K562 (cell line): ENCODE measurements around the gene ZNF346. TPM values are rescaled to one million over a fixed set of nuclear protein-coding genes. Genes with fewer than 3 reads are reported as not detected.

Experiments
- ATAC-seq: fragments of 200-7000 bp; cut with Tn5 transposase; 3 replicates; pipeline ENCODE4 v1.9.1; 2020; ENCODE audit warnings: moderate library complexity
- BruUV-seq: library from RNA; stranded (reverse); fragments of 400-500 nt; replicated peaks from 2 replicates; lab custom pipeline; 2021; lab: Mats Ljungman, UMichigan
- CTCF ChIA-PET: fragments of 300-600 bp; formaldehyde crosslinking; extraction: SDS; loops from one replicate; lab custom pipeline; 2021; ENCODE audit warnings: low intra/inter-chr PET ratio; lab: Yijun Ruan, JAX
- POLR2A ChIA-PET: fragments of 300-600, 350-650 bp; sonication (Branson Sonifier 250); formaldehyde crosslinking; extraction: SDS; loops from one replicate; lab custom pipeline; 2021; ENCODE audit warnings: antibody characterized with exemption, inconsistent platforms; lab: Yijun Ruan, JAX
- DNase-seq, 4 experiments: peaks; one replicate each; pipeline versions ENCODE4 v3.0.0 to v3.0.0-alpha.2; 2011 to 2018; ENCODE audit warnings: low spot score in 3 of 4, mixed read lengths in 3 of 4; ENCODE audit errors: extremely low read depth in 1 of 4
- FAIRE-seq: peaks from 2 replicates; lab custom pipeline; 2011; peaks lifted over from hg19 to GRCh38; lab: Jason Lieb, UNC
- H2AFZ ChIP-seq: 2 replicates; pipeline ENCODE4 v1.6.0; 2011; ENCODE audit warnings: low read depth, low read length, control low read depth, inconsistent platforms
- H3K27ac ChIP-seq: fragments of 200-600 bp; 3 replicates; pipeline ENCODE4 v1.8.0; 2011; ENCODE audit warnings: low read depth, mild to moderate bottlenecking, control low read depth, inconsistent platforms, low read length, moderate library complexity, mixed read lengths; ENCODE audit errors: extremely low read depth
- H3K27me3 ChIP-seq, 2 experiments: fragments of 300-600 bp in 1 of 2; 2 replicates in 1 of 2; 3 replicates in 1 of 2; pipeline versions ENCODE4 v1.6.0 to v1.8.0; 2011; ENCODE audit warnings: inconsistent platforms in 2 of 2, low read length in 2 of 2, mild to moderate bottlenecking in 1 of 2, mixed read lengths in 1 of 2, moderate library complexity in 1 of 2; ENCODE audit not compliant: control insufficient read depth in 2 of 2, insufficient read depth in 2 of 2
- H3K36me3 ChIP-seq: fragments of 300-600 bp; 3 replicates; pipeline ENCODE4 v1.8.0; 2011; ENCODE audit warnings: mild to moderate bottlenecking, low read length, inconsistent platforms; ENCODE audit not compliant: control insufficient read depth, insufficient read depth
- H3K4me1 ChIP-seq, 2 experiments: fragments of 200-600 bp in 1 of 2; replicated peaks in 1 of 2; 2 replicates in 1 of 2; 3 replicates in 1 of 2; pipeline versions ENCODE4 v1.5.1 to v1.8.0; 2011; ENCODE audit warnings: inconsistent platforms in 2 of 2, low read length in 2 of 2, mild to moderate bottlenecking in 1 of 2, mixed read lengths in 1 of 2, moderate library complexity in 1 of 2; ENCODE audit not compliant: control insufficient read depth in 2 of 2, insufficient read depth in 2 of 2
- H3K4me2 ChIP-seq: 2 replicates; pipeline ENCODE4 v1.6.1; 2011; ENCODE audit warnings: low read length, control low read depth, inconsistent platforms, mixed read lengths; ENCODE audit not compliant: insufficient read depth
- H3K4me3 ChIP-seq: fragments of 200-600 bp; sonication (generic), shearing (Covaris generic); 2 replicates; pipeline ENCODE4 v1.5.1; 2016; ENCODE audit warnings: control low read depth, inconsistent platforms
- H3K79me2 ChIP-seq: fragments of 200-600 bp; 3 replicates; pipeline ENCODE4 v1.8.0; 2011; ENCODE audit warnings: low read length, inconsistent platforms; ENCODE audit not compliant: control insufficient read depth, insufficient read depth
- H3K9ac ChIP-seq, 2 experiments: 2 replicates each; pipeline versions ENCODE4 v1.6.0 to v1.6.1; 2011; ENCODE audit warnings: low read depth in 2 of 2, low read length in 2 of 2, control low read depth in 1 of 2, inconsistent platforms in 1 of 2, mild to moderate bottlenecking in 1 of 2, mixed read lengths in 1 of 2; ENCODE audit not compliant: insufficient read depth in 1 of 2
- H3K9me1 ChIP-seq: one replicate; pipeline ENCODE4 v1.6.0; 2011; ENCODE audit warnings: inconsistent platforms, mild to moderate bottlenecking, low read length, moderate library complexity; ENCODE audit not compliant: control insufficient read depth, insufficient read depth
- H3K9me3 ChIP-seq: replicated peaks from 2 replicates; pipeline ENCODE4 v1.5.1; 2011; ENCODE audit warnings: low read depth, low read length, inconsistent platforms; ENCODE audit not compliant: control insufficient read depth, insufficient read depth
- H4K20me1 ChIP-seq: replicated peaks from 2 replicates; pipeline ENCODE4 v1.6.1; 2011; ENCODE audit warnings: low read length, inconsistent platforms, mixed read lengths; ENCODE audit not compliant: control insufficient read depth, insufficient read depth
- EP400 ChIP-seq: fragments of 450-650 bp; IDR thresholded peaks from 2 replicates; pipeline ENCODE4 v1.6.1; 2017; ENCODE audit warnings: antibody characterized with exemption, mild to moderate bottlenecking, moderate library complexity
- FOXO4 ChIP-seq: fragments of 450-650 bp; formaldehyde crosslinking; IDR thresholded peaks from 2 replicates; pipeline ENCODE4 v1.4.0; 2020; ENCODE audit warnings: mild to moderate bottlenecking, moderate library complexity
- GTF2F1 ChIP-seq: IDR thresholded peaks from 2 replicates; pipeline ENCODE4 v1.6.1; 2011; ENCODE audit warnings: low read depth, low read length, improper control_type of control experiment
- GTF3C2 ChIP-seq: IDR thresholded peaks from 3 replicates; pipeline ENCODE4 v1.6.1; 2011; ENCODE audit warnings: borderline replicate concordance, mild to moderate bottlenecking, moderate library complexity; ENCODE audit not compliant: insufficient read length; ENCODE audit errors: extremely low read depth
- NFIX ChIP-seq: fragments of 250-450 bp; sonication (Bioruptor Pico); IDR thresholded peaks from 2 replicates; pipeline ENCODE4 v1.4.0; 2020; ENCODE audit warnings: low read depth, mild to moderate bottlenecking, moderate library complexity
- PCBP1 ChIP-seq: fragments of 200-400 bp; formaldehyde crosslinking; IDR thresholded peaks from 2 replicates; pipeline ENCODE4 v1.6.1; 2018; ENCODE audit warnings: mild to moderate bottlenecking, low read depth, low read length; ENCODE audit not compliant: poor library complexity, severe bottlenecking
- POLR2B ChIP-seq: fragments of 450-650 bp; IDR thresholded peaks from 2 replicates; pipeline ENCODE4 v1.6.1; 2018; ENCODE audit warnings: low read depth; ENCODE audit not compliant: partially characterized antibody
- PYGO2 ChIP-seq: fragments of 450-650 bp; IDR thresholded peaks from 2 replicates; pipeline ENCODE4 v1.6.1; 2016; ENCODE audit warnings: mild to moderate bottlenecking, missing genetic modification characterization, moderate library complexity, missing compliant biosample characterization
- WGBS: fragments of 100-300 bp; shearing (Covaris generic); methylation state at CpG from one replicate; pipeline ENCODE4 v1.1.6; 2016; ENCODE audit warnings: low coverage, mixed read lengths; ENCODE audit not compliant: insufficient coverage; ENCODE audit errors: missing lambda C conversion rate; 5-methylcytosine and 5-hydroxymethylcytosine counted together
- in situ Hi-C: fragments of 300-500 bp; cut with MboI; formaldehyde crosslinking; loops from 4 replicates; pipeline ENCODE4 v1.15.0; 2018; ENCODE audit warnings: inconsistent platforms, mixed read lengths
- intact Hi-C: fragments of 100-400 bp; cut with micrococcal nuclease; formaldehyde crosslinking; loops from 2 replicates; pipeline ENCODE4 v1.14.2; 2022
- polyA plus RNA-seq, 8 experiments: library from polyadenylated mRNA; depleted of rRNA in 4 of 8; stranded (reverse) in 5 of 8; unstranded in 3 of 8; fragments of >200 nt; fragmentation: Nextera tagmentation in 2 of 8; fragmentation: Illumina TruSeq in 1 of 8; extraction: Ambion mirVana in 2 of 8; extraction: Trizol in 1 of 8; gene quantifications; 2 replicates each; pipeline versions ENCODE4 v1.2.1 to v1.2.3, GENCODE V29; 2011 to 2014; ENCODE audit warnings: inconsistent platforms in 1 of 8, missing spikeins in 1 of 8
- total RNA-seq, 7 experiments: library from RNA; depleted of rRNA in 6 of 7; stranded (reverse); fragments of >200 nt in 6 of 7; fragmentation: Illumina TruSeq in 2 of 7; extraction: Trizol in 2 of 7; gene quantifications; 2 replicates each; pipeline versions ENCODE4 v1.2.1 to v1.2.3, GENCODE V29; 2011 to 2021; ENCODE audit warnings: low replicate concordance in 1 of 7
- TF ChIP-seq, protein P1 (sequence below): sonication (generic); formaldehyde crosslinking; IDR thresholded peaks from 2 replicates; pipeline ENCODE4 v1.8.0; 2022; ENCODE audit warnings: missing genetic modification reagents, mild to moderate bottlenecking, borderline replicate concordance

Gene ZNF346
- total and polyA plus RNA-seq, 9 of the 15 experiments (the other 6 are each of a cell fraction or from before 2014, with no cell fraction given), result 5.0 to 25.1 (median 20.1) TPM

GRCh38 chr5:177070536-177071191 is 48.2 kb downstream of the ZNF346 start:
- no TSS peak for BruUV-seq
- H3K4me3 ChIP-seq, result no peak overlapping the region
- TF ChIP-seq PYGO2 (tag) (no peak), PCBP1 (no peak), EP400 (no peak), GTF2F1 (no peak), NFIX (no peak), POLR2B (no peak), FOXO4 (CRISPR knock-in tag) (no peak), GTF3C2 (no peak)
- TF ChIP-seq, protein P1, sequence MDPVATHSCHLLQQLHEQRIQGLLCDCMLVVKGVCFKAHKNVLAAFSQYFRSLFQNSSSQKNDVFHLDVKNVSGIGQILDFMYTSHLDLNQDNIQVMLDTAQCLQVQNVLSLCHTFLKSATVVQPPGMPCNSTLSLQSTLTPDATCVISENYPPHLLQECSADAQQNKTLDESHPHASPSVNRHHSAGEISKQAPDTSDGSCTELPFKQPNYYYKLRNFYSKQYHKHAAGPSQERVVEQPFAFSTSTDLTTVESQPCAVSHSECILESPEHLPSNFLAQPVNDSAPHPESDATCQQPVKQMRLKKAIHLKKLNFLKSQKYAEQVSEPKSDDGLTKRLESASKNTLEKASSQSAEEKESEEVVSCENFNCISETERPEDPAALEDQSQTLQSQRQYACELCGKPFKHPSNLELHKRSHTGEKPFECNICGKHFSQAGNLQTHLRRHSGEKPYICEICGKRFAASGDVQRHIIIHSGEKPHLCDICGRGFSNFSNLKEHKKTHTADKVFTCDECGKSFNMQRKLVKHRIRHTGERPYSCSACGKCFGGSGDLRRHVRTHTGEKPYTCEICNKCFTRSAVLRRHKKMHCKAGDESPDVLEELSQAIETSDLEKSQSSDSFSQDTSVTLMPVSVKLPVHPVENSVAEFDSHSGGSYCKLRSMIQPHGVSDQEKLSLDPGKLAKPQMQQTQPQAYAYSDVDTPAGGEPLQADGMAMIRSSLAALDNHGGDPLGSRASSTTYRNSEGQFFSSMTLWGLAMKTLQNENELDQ (CRISPR knock-in tag), result no peak
- 75% methylated on average over 6 of the region's 6 CpGs for WGBS
- no peaks in the 10 kb centered on the region; a peak in 1 of 5 replicates for H3K4me1 ChIP-seq
- no peak for DNase-seq
- 0 out of 2 replicates have a peak, but pooled peaks cover 3% of the 10 kb centered on the region for H4K20me1 ChIP-seq
- ChIA-PET CTCF (interaction anchor here (0.6 to 0.7 kb wide), 2 partner anchors 384 to 999 kb away, joined by 3 read pairs; no protein-coding TSS in a partner anchor), POLR2A (interaction anchor here (0.6 to 1.4 kb wide), 6 partner anchors 9 to 198 kb away, joined by 3 to 7 read pairs (median 3); no protein-coding TSS in a partner anchor)
- intact Hi-C loops, result no loop called here
- no peak overlapping the region for H2AFZ ChIP-seq
- no peaks in the 10 kb centered on the region for H3K9me1 ChIP-seq
- no peaks in the 10 kb centered on the region for H3K27me3 ChIP-seq
- in situ Hi-C loops, result no loop called here
- H3K27ac ChIP-seq, result no peak overlapping the region
- peaks cover 9% of the 10 kb centered on the region; the same call in 2 of the 3 replicates for H3K36me3 ChIP-seq
- ATAC-seq, result no peak
- no peaks in the 10 kb centered on the region for H3K79me2 ChIP-seq
- H3K9ac ChIP-seq, result no peak overlapping the region
- H3K9me3 ChIP-seq, result no peaks in the 10 kb centered on the region
- H3K4me2 ChIP-seq, result no peak overlapping the region
- FAIRE-seq, result no peak
